HG03039 (cell line): ENCODE results near the gene TENT5C.

ENCODE experiments used
- ATAC-seq: cut with Tn5 transposase; IDR thresholded peaks from one replicate; pipeline ENCODE4 v1.9.1; 2021; ENCODE audit warnings: mild to moderate bottlenecking, moderate library complexity; ENCODE audit not compliant: unreplicated experiment

The TENT5C gene

GRCh38 chr1:117572546-117572945, 33.3 kb upstream of the TENT5C start:
- ATAC-seq, result no peak

- no peak for ATAC-seq
These were observed 32.3 kb upstream of the TENT5C start for GRCh38 chr1:117573386-117574023.

GRCh38 chr1:117574161-117574835, 31.6 kb upstream of the TENT5C start:
- ATAC-seq, result no peak

- no peak for ATAC-seq
These were observed 30.1 kb upstream of the TENT5C start for GRCh38 chr1:117575586-117576225.

- no peak for ATAC-seq
These were observed 29.6 kb upstream of the TENT5C start for GRCh38 chr1:117576236-117576635.

- no peak for ATAC-seq
These were observed 28.5 kb upstream of the TENT5C start for GRCh38 chr1:117577191-117577885.

GRCh38 chr1:117578466-117578865, 27.4 kb upstream of the TENT5C start:
- no peak for ATAC-seq

- ATAC-seq, result no peak
These were observed 26.5 kb upstream of the TENT5C start for GRCh38 chr1:117579221-117579906.

- no peak for ATAC-seq
These were observed 25.4 kb upstream of the TENT5C start for GRCh38 chr1:117580436-117580835.

GRCh38 chr1:117580882-117581281, 25.0 kb upstream of the TENT5C start:
- no peak for ATAC-seq

GRCh38 chr1:117581391-117581943, 24.4 kb upstream of the TENT5C start:
- no peak for ATAC-seq

GRCh38 chr1:117582451-117582850, 23.4 kb upstream of the TENT5C start:
- no peak for ATAC-seq

GRCh38 chr1:117583247-117583646, 22.6 kb upstream of the TENT5C start:
- ATAC-seq, result no peak

- no peak for ATAC-seq
These were observed 21.7 kb upstream of the TENT5C start for GRCh38 chr1:117584181-117584580.

GRCh38 chr1:117585086-117585485, 20.8 kb upstream of the TENT5C start:
- no peak for ATAC-seq

- no peak for ATAC-seq
These were observed 19.5 kb upstream of the TENT5C start for GRCh38 chr1:117586337-117586736.

- ATAC-seq, result no peak
These were observed 18.9 kb upstream of the TENT5C start for GRCh38 chr1:117586747-117587498.

- no peak for ATAC-seq
These were observed 18.1 kb upstream of the TENT5C start for GRCh38 chr1:117587499-117588356.

- ATAC-seq, result no peak
These were observed 16.3 kb upstream of the TENT5C start for GRCh38 chr1:117589544-117589943.
